H54 (cell line): Measurements from ENCODE around the gene PRELID3B.

ENCODE experiments used
- DNase-seq: peaks from one replicate; pipeline ENCODE4 v3.0.0; 2011; ENCODE audit warnings: low spot score, mixed read lengths; ENCODE audit not compliant: insufficient read length
- FAIRE-seq: peaks from 3 replicates; lab custom pipeline; 2011; peaks lifted over from hg19 to GRCh38; lab: Jason Lieb, UNC
- POLR2A ChIP-seq: IDR thresholded peaks from 2 replicates; pipeline ENCODE4 v1.6.1; 2011; ENCODE audit warnings: low read depth, mild to moderate bottlenecking, low read length

PRELID3B gene

GRCh38 chr20:59069026-59069425, 26.4 kb upstream of the PRELID3B start:
- DNase-seq: no peak

DNA sequence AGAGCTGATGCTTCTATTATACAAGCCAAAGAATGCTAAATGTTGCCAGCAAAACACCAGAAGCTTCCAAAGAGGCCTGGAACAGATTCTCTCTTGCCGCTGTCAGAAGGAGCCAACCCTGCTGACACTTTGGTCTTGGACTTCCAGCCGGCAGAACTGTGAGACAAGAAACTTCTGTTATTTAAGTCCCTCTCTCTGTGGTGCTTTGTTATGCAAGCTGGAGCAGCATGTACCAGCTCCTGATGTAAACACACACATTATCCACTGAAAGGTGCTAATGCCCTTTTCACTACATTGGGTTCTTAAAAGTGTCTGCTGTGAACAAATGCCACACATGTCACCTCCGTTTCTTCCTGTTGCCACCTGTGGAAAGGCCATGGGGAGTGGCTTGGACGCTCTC, 25.9 kb upstream of the PRELID3B start:
- no peak for DNase-seq
- no peak for TF ChIP-seq POLR2A
- FAIRE-seq: no peak

More at GRCh38 chr20:59069026-59069425, 26.4 kb upstream of the PRELID3B start:
- TF ChIP-seq POLR2A: no peak
- FAIRE-seq: no peak

GRCh38 chr20:59064214-59064722, 21.7 kb upstream of the PRELID3B start:
- no peak for DNase-seq
- no peak for FAIRE-seq
- TF ChIP-seq POLR2A: no peak

GRCh38 chr20:59063358-59064213, 21.0 kb upstream of the PRELID3B start:
- DNase-seq (peak; percentile 63), FAIRE-seq (peak; percentile 89)
- TF ChIP-seq POLR2A: no peak

GRCh38 chr20:59062081-59062480, 19.5 kb upstream of the PRELID3B start:
- FAIRE-seq: no peak
- DNase-seq: no peak
- TF ChIP-seq POLR2A: no peak

- TF ChIP-seq POLR2A: no peak
- no peak for DNase-seq
- no peak for FAIRE-seq
Observed at GRCh38 chr20:59055302-59055701, 12.7 kb upstream of the PRELID3B start.

GRCh38 chr20:59051666-59052185, 9.1 kb upstream of the PRELID3B start:
- no peak for TF ChIP-seq POLR2A
- no peak for FAIRE-seq
- no peak for DNase-seq

GRCh38 chr20:59050437-59050836, 7.9 kb upstream of the PRELID3B start:
- no peak for TF ChIP-seq POLR2A
- DNase-seq (no peak), FAIRE-seq (no peak)

GRCh38 chr20:59048681-59049030, 6.1 kb upstream of the PRELID3B start:
- FAIRE-seq (no peak), DNase-seq (no peak)
- TF ChIP-seq POLR2A: no peak

DNA sequence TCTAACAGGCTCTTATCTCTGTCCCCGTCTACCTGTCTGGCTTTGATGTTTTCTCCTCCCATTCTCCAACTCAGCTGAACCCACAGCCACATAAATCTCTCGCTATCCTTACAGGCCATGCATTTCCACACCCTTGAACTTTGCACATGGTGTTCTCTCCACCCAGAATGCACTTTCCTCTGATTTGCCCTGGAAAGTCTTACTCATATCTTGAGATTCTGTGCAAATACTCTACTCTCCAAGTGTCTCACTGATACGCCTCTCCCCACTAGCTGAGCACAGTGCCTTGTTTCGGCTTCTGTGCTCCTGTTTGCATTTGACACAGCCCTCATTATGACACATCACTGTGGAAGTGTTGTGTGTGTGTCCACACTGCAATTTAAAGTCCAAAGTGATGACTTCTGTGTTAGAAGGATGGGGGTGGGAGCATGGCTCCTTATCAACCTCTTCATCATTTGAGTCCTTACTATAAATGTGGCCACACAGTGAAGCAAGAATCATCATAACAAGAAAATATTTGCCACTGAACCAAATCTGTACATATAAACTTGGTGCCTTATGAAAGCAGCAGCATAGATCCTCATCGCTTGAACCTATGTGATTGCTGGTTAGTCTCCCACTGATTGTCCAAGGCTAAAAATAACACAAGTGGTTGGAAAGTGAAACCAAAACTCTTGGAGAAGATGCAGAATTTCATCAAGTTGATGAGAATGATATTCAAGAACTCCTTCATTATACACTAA, 5.5 kb upstream of the PRELID3B start:
- no peak for TF ChIP-seq POLR2A
- DNase-seq (peak; percentile 22), FAIRE-seq (no peak)

DNA sequence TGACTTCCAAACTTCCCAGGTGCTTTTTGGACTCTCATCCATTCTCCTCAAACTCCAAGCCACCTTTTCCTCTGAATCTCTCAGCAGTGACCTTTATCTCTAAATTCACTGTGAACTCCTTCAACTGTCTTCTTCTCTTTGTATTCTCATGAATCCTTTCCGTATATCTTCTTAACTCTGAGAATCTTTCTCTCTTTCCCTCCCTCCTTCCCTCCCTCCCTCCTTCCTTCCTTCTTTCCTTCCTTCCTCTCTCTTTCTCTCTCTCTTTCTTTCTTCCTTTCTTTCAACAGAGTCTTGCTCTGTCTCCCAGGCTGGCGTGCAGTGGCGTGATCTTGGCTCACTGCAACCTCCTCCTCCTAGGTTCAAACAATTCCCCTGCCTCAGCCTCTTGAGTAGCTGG, 4.3 kb upstream of the PRELID3B start:
- TF ChIP-seq POLR2A: no peak
- no peak for FAIRE-seq
- DNase-seq: no peak

DNA sequence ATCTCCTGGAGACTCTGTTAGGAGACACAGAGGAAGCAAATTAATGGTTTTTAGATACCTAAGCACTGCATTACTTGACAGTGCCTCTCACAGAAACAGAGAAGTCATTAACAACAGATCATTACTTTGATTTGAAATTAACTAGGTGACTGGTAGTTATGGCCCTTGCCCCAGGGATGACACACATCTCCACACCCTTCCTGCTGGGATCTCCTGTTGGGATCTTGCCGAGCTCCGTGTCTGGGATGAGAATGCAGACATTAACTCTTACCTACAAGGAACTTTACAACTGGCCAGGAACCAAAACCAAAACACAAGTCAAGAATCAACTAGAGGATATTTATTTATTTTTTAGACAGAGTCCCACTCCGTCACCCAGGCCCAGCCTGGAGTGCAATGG, 2.2 kb upstream of the PRELID3B start:
- TF ChIP-seq POLR2A: no peak
- DNase-seq (no peak), FAIRE-seq (no peak)

- FAIRE-seq: no peak
- DNase-seq: no peak
- no peak for TF ChIP-seq POLR2A
Observed at GRCh38 chr20:59044295-59044694, 1.7 kb upstream of the PRELID3B start.

DNA sequence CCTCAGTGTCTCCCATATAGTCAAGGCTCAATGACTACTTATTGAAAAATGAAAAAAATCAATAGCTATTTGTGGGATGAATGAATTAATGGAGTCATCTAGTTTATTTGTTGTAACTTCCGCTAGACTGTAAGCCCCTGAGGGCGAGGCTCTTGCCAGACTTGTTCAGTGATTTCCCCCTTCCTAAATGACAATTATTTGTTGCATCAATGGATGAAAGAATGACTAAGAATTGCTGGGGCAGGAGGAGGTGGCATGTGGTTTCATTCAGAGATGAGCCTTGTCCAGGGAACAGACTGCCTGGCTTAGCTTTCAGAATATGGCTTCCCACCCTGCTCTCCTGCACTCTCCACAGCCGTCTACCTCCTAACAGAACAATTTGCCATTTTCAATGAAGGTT, 1.1 kb upstream of the PRELID3B start:
- no peak for TF ChIP-seq POLR2A
- DNase-seq (no peak), FAIRE-seq (no peak)
